Glomerular endothelial cell (primary cell): Measurements from ENCODE around the gene MARF1. TPM values are rescaled to one million over a fixed set of nuclear protein-coding genes. Genes with fewer than 3 reads are reported as not detected.
"Not testable (repeated sequence)": the region's sequence is repeated elsewhere in the genome, so short reads cannot be mapped to it uniquely, and the experiment has no call there.

ENCODE experiments used
- DNase-seq: peaks from one replicate; pipeline ENCODE4 v3.0.0-alpha.2; 2011; ENCODE audit warnings: low read depth, low spot score; ENCODE audit errors: extremely low read depth
- total RNA-seq: library from RNA; depleted of rRNA; stranded (reverse); fragments of >200 nt; gene quantifications from 2 replicates; pipeline ENCODE4 v1.2.3, GENCODE V29; 2015

MARF1 gene
- total RNA-seq, 1 donor from 2014 or later, result 25.4 TPM

GRCh38 chr16:15621889-15622288 is 21.1 kb downstream of the MARF1 start:
- no peak for DNase-seq

GRCh38 chr16:15621456-15621855 is 21.5 kb downstream of the MARF1 start:
- DNase-seq, result no peak

- DNase-seq, result no peak
Measured at GRCh38 chr16:15620611-15621195, 22.3 kb downstream of the MARF1 start.

GRCh38 chr16:15618392-15618791 is 24.6 kb downstream of the MARF1 start:
- no peak for DNase-seq

- DNase-seq, result no peak
Measured at GRCh38 chr16:15617901-15618300, 25.1 kb downstream of the MARF1 start.

- DNase-seq, result no peak
Measured at GRCh38 chr16:15616475-15617165, 26.3 kb downstream of the MARF1 start.

GRCh38 chr16:15616012-15616411 is 26.9 kb downstream of the MARF1 start:
- DNase-seq, result no peak

GRCh38 chr16:15613676-15614075 is 29.3 kb downstream of the MARF1 start:
- no peak for DNase-seq

GRCh38 chr16:15611610-15612009 is 31.3 kb downstream of the MARF1 start:
- DNase-seq, result no peak

GRCh38 chr16:15610369-15610871 is 32.5 kb downstream of the MARF1 start:
- no peak for DNase-seq

GRCh38 chr16:15609286-15609649 is 33.7 kb downstream of the MARF1 start:
- DNase-seq, result no peak

GRCh38 chr16:15608398-15609285 is 34.3 kb downstream of the MARF1 start:
- DNase-seq, result no peak

- DNase-seq, result no peak
Measured at GRCh38 chr16:15607700-15608396, 35.1 kb downstream of the MARF1 start.

GRCh38 chr16:15607221-15607699 is 35.7 kb downstream of the MARF1 start:
- not testable (repeated sequence) for DNase-seq

- no peak for DNase-seq
Measured at GRCh38 chr16:15606518-15607220, 36.3 kb downstream of the MARF1 start.

GRCh38 chr16:15605839-15606517 is 37.0 kb downstream of the MARF1 start:
- no peak for DNase-seq

- DNase-seq, result no peak
Measured at GRCh38 chr16:15604460-15605440, 38.2 kb downstream of the MARF1 start.

- no peak for DNase-seq
Measured at GRCh38 chr16:15602285-15603044, 40.5 kb downstream of the MARF1 start.
